GM19463 (cell line): Measurements from ENCODE around the gene PMF1.
A peak's percentile ranks its signal among the peaks of the same experiment; 100 is the strongest.
"Not testable (repeated sequence)": the region's sequence is repeated elsewhere in the genome, so short reads cannot be mapped to it uniquely, and the experiment has no call there.

Experiments used
- ATAC-seq: cut with Tn5 transposase; IDR thresholded peaks from one replicate; pipeline ENCODE4 v1.9.1; 2021; ENCODE audit warnings: mild to moderate bottlenecking, moderate library complexity; ENCODE audit not compliant: unreplicated experiment

PMF1 gene, protein sequence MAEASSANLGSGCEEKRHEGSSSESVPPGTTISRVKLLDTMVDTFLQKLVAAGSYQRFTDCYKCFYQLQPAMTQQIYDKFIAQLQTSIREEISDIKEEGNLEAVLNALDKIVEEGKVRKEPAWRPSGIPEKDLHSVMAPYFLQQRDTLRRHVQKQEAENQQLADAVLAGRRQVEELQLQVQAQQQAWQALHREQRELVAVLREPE

DNA sequence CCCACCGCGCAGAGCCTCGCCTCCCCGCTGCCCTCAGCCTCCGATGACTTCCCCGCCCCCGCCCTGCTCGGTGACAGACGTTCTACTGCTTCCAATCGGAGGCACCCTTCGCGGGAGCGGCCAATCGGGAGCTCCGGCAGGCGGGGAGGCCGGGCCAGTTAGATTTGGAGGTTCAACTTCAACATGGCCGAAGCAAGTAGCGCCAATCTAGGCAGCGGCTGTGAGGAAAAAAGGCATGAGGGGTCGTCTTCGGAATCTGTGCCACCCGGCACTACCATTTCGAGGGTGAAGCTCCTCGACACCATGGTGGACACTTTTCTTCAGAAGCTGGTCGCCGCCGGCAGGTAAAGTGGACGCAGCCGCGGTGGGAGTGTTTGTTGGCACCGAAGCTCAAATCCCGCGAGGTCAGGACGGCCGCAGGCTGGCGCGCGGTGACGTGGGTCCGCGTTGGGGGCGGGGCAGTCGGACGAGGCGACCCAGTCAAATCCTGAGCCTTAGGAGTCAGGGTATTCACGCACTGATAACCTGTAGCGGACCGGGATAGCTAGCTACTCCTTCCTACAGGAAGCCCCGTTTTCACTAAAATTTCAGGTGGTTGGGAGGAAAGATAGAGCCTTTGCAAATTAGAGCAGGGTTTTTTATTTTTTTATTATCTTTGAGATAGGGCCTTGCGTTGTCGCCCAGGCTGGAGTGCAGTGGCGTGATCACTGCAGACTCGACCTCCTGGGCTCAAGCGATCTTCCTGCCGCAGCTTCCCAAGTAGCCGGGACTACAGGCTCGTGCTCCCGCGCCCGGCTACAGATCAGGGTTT, at the start of gene PMF1:
PMF1 (plus strand) TSS at position 175 of the 811 bp plus-strand sequence; CDS start at position 184, 9 bp downstream.
- ATAC-seq = peak; percentile 92

DNA sequence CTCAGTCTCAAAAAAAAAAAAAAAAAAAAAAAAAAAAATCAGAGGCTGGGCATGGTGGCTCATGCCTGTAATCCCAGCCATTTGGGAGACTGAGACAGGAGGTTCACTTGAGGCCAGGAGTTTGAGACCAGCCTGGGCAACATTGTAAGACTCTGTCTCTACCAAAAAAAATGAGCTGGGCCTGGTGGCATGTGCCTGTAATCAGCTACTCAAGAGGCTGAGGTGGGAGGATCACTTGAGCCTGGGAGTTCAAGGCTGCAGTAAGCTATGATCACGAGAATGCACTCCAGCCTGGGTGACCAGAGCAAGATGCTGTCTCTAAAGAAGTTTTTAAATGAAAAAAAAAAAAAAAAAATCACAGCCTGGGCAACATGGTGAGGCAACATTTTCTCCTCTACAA, 49.1 kb upstream of the PMF1 start:
- ATAC-seq = no peak

DNA sequence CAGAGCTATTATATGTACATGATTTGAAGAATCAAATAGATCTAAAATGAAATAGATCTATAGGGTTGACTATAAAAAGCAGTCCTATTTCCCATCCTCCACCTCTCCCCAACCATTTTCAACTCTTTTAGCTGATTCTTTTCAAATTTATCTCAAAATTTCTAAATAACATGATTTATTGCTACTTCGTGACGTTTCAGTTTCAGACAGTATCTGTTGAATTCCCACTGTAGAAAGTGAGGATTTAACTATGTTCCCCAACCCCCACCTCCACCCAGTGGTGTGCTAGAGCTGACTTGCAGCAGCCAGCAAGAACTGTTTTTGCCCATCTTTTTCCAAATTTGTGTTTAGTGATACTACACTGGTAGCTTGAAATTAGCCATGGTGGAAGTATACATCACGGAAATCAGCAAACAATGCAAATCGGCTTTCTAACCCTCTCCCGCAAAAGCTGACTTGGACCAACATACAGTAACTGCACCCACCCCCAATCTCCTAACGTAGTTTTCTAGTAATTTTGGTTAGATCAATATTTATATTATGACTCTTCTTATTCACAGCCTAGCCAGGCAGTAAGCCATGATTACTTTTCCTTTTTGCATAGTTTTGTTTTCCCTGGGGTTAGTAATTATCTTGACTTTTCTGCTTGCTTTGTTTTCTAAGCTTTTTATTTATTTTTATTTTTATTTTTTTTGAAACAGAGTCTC, 48.5 kb upstream of the PMF1 start:
- no peak for ATAC-seq

DNA sequence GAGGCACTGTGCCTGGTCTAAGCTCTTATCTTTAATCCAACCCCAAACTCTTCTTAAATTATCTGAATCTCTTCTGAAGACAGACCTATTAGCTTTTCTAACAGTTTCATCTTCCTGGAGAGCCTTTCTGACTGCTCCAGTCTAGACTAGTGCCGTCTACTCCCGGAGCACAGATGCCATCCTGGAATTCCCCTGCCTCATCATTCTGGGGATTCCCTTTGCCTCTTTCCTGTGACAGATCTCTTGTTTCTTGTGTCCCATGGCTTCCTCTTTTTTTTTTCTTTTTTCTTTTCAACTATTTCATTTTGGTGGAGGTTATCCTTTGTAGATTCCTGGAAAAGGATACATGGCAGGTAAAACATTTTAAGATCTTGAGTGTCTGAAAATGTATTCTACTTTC, 47.7 kb upstream of the PMF1 start:
- no peak for ATAC-seq

DNA sequence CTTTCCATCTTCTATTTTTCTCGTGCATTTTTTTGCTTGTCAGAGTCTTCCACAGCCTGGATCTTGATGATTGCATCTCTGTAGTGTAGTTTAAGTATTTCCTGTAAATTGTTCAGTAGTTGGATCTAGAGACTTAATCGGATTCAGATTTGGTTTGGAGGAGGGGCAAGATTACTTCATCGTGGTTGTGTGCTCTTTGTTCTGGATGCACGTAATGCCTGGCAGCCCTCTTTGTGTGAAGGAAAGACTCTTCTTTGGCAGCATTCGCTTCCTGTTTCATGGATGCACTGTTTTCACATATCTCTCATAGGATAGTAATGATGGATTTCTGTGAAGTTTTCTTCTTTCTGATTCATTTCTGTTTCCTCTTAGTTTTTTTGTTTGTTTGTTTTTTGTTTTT, 45.3 kb upstream of the PMF1 start:
- ATAC-seq = no peak

DNA sequence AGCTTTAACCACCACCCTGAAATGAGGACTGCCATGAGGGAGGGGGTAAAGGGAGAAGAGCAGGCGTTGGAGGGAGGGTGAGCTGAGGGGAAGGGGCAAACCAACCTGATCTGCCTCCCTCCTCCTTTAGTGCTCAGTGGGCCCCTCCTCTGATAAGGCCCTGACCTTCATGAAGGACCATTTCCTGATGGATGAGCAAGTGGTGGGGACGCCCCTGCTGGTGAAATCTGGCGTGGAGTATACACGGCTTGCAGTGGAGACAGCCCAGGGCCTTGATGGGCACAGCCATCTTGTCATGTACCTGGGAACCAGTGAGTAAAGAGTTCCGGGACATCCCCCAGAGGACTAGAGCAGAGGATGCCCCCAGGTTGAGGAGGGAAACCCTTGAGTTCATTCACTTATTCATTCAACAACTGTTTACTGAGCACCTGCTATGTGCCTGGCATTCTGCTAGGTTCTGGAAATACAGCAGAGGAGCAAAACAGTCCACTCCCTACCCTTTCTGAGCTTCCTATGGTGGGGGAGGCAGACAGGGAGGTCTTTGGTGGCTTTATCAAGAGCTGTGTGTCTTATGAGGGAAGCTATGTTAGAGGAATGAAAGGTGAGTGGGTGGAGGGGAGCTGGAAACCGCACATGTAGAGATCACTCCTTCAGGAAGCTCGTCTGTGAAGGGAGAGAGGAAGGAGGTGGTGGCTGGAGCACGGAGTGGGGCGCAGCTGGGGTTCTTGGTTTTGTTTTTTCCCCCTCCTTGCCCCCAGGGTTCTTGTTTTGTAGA, 39.9 kb upstream of the PMF1 start:
- ATAC-seq = no peak

DNA sequence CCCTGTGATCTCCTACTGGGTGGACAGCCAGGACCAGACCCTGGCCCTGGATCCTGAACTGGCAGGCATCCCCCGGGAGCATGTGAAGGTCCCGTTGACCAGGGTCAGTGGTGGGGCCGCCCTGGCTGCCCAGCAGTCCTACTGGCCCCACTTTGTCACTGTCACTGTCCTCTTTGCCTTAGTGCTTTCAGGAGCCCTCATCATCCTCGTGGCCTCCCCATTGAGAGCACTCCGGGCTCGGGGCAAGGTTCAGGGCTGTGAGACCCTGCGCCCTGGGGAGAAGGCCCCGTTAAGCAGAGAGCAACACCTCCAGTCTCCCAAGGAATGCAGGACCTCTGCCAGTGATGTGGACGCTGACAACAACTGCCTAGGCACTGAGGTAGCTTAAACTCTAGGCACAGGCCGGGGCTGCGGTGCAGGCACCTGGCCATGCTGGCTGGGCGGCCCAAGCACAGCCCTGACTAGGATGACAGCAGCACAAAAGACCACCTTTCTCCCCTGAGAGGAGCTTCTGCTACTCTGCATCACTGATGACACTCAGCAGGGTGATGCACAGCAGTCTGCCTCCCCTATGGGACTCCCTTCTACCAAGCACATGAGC, 36.1 kb upstream of the PMF1 start:
- no peak for ATAC-seq

DNA sequence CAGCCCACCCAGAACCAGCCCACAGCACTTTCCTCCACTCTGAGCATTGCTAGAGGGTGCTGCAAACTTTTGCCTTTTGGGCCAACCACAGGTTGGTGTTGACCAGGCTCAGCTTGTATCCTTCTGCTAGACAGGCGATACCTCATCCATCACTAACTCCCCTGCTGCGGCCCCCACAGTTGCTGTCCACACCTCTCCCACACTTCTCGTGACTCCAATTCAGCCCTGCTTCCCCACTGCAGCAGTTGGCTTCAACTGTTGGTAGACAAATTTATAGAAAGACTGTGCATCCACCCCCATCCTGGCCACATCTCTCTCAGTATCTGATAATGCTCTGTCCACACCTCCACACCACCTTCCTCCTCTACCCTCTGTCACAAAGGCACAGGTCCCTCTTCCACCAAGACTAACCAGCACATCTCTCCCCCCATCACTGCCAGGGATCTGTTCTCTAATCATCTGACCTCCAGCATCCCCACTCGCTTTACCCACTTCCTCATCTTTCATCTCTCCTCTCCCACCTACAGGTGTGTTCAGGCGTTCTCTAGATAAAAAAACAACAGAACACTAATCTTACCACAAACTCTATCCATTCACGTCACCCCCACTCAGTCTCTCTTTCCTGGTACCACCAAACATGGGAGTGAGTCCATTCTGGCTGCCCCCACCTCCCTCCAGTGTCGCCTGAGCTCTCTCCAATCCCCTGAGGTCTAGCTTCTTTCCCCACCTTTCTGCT, 34.7 kb upstream of the PMF1 start:
- no peak for ATAC-seq

DNA sequence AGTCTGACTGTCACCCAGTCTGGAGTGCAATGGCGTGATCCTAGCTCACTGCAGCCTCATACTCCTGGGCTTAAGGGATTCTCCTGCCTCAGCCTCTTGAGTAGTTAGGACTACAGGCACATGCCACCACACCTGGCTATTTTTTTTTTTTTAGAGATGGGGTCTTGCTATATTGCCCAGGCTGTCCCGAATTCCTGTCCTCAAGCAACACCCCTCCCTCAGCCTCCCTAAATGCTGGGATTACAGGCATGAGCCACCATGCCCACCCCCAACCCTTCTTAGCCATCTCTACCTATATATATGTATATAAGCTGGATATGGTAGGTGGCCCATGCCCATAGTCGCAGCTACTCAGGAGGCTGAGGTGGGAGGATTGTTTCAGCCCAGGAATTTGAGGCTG, 32.3 kb upstream of the PMF1 start:
- ATAC-seq = no peak

DNA sequence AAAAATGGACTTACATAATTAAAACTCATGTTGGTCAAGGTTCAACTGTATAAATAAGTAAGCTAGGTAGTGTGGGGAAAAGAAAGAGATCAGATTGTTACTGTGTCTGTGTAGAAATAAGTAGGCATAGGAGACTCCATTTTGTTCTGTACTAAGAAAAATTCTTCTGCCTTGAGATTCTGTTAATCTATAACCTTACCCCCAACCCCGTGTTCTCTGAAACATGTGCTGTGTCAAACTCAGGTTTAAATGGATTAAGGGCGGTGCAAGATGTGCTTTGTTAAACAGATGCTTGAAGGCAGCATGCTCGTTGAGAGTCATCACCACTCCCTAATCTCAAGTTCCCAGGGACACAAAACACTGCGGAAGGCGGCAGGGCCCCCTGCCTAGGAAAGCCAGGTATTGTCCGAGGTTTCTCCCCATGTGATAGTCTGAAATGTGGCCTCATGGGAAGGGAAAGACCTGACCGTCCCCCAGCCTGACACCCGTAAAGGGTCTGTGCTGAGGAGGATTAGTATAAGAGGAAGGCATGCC, 31.3 kb upstream of the PMF1 start:
- not testable (repeated sequence) for ATAC-seq

DNA sequence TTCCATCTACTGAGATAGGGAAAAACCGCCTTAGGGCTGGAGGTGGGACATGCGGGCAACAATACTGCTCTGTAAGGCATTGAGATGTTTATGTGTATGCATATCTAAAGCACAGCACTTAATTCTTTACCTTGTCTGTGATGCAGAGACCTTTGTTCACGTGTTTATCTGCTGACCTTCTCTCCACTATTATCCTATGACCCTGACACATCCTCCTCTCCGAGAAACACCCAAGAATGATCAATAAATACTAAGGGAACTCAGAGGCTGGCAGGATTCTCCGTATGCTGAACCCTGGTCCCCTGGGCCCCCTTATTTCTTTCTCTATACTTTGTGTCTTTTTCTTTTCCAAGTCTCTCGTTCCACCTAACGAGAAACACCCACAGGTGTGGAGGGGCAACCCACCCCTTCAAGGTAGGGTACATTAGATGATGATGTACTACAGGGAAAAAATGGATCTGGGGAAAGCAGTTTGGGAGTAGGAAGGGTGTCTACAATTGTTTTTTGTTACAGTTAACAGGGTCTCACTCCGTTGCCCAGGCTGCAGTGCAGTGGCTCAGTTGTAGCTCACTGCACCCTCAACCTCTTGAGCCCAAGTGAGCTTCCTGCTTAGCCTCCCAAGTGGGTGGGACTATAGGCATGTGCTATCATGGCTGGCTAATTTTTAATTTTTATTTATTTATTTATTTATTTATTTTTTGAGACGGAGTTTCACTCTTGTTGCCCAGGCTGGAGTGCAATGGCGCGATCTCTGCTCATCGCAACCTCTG, 30.6 kb upstream of the PMF1 start:
- ATAC-seq = not testable (repeated sequence)

DNA sequence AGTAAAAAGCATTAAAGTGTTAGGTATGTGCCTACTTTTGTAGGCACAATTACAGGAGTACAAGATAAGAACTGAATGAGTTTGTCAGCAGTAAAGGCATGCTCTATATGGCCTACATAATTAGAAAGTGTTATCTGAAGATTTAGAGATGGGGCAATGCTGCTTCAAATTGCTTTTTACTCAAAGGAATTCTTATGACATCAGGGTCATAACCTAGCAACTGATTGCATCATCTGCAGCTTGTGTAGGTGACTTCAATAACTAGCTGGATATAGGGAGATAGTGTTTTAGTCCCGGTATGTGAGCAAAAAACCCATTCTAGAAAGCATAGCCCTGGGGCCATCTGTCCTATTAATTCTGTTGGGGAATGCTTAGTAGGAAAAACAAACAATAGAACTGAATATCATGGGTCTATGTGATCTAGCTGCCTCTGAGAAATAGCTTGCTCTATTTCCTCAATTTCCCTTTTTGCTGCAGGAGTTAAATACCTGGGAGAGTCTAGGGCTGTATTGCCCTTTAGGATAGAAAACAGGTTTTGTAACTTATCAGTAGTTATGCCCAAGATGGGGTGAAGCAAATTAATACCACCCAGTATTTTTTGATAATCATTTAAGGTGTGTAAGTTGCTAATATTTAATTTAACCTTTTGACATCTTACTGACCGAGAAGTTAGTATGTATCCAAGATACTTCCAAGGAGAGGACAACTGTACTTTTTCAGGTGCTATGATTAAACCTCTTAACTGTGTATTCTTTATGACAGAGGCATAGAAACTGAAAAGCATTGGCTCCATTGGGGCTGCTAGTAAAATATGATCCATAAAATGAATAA, 26.2 kb upstream of the PMF1 start:
- ATAC-seq = not testable (repeated sequence)

DNA sequence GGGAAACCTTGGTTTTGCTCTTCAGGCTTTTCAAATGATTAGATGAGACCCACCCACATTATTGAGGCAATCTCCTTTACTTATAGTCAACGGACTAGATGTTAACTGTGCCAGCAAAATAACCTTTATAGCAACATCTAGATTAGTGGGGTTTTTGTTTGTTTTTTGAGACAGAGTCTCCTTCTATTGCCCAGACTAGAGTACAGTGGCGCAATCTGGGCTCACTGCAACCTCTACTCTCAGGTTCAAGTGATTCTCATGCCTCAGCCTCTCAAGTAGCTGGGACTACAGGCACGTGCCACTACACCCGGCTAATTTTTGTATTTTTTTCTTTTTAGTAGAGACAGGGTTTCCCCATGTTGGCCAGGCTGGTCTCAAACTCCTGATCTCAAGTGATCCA, 22.5 kb upstream of the PMF1 start:
- not testable (repeated sequence) for ATAC-seq

DNA sequence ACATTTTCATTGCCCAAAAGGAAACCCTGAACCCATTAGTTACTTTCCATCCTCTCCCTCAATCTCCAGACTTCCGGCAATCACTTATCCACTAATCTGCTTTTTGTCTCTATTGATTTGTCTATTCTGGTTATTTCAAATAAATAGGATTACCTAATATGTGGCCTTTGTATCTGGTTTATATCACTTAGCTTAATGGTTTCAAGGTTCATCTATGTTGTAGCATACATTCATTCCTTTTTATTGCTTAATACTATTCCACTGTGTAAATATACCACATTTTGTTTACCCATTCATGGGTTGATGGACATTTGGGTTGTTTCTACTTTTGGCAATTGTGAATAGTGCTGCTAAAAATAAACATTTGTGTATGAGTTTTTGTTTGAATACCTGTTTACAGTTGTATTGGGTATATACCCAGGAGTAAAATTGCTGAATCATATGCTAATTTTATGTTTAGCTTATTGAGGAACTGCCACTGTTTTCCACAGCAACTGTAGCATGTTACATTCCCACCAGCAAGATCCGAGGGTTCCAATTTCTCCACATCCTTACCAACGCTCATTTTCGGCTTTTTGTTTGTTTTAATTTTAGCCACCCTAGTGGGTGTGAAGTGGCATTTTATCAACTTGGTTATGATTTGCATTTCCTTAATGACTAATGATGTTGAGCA, 21.4 kb upstream of the PMF1 start:
- ATAC-seq = no peak

DNA sequence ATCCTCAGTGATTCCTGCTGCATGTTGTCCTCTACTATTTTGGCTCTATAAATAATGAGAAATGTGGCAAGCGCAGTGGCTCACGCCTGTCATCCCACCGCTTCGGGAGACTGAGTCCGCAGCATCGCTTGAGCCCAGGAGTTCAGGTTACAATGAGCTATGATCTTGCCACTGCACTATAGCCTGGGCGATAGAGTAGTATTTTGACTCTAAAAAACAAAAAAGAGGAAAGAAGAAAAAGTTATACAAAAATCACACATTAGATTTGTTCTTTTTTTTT, 19.7 kb upstream of the PMF1 start:
- ATAC-seq = no peak

DNA sequence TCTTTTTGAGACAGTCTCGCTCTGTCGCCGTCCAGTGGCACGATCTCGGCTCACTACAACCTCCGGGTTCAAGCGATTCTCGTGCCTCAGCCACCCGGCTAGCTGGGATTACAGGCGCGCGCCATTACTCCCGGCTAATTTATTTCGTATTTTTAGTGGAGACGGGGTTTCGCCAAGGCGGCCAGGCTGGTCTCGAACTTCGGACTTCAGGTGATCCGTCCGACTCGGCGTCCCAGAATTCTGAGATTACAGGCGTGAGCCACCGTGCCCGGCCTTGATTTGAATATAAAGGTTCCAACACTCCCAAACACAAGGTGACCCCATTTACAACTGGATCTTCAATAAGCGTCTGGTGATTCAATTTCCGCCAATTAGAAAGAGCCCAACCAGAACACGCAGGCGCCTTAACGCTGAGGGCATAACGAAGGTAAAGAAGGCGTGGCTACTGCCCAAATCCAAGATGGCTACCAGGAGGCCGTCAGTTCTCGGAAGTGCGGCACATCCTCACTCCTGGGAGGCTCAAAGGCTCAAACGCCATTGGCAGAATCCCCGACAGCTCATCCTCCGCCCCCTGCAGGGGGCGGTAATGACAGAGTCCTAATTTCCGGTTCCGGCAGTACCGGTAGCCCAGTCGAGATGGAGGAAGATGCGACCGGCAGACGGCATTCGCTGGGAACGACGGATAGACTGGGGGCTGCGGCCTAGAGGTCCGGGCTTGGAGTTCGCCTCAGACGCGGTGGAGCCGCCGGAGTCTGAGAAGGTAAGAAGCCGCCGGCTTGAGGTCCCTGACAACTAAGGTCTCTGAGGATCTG, 19.1 kb upstream of the PMF1 start, which contains the start of gene SLC25A44:
SLC25A44 (plus strand) TSS at position 617 of the 812 bp plus-strand sequence. CDS start 5,744 bp downstream, outside the sequence.
- peak; percentile 96 for ATAC-seq

DNA sequence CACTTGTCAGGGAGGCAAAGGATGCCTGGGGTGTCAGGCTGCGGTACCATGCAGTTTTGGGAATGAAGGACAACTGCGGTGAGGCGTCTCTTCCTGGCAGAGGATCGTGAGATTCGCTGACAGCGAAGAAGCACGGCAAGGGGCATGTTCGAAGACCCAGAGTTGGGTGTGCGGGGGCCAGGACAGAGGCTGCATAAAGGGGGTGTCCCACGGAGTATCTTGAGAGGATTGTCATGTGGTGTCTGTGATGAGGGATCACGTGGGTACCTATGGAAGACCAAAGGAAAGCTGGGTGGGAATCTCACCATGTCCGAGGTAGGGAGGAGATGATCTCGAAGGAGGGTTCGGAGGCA, 18.5 kb upstream of the PMF1 start:
- ATAC-seq = no peak
